ENCODE measurements around the gene ERMAP. TPM values are rescaled to one million over a fixed set of nuclear protein-coding genes. Genes with fewer than 3 reads are reported as not detected.
"Not testable (repeated sequence)": the region's sequence is repeated elsewhere in the genome, so short reads cannot be mapped to it uniquely, and the experiment has no call there.

Gene ERMAP
- polyA plus RNA-seq, 4 donors: 13.9 to 23.8 (median 22.0) TPM

DNA sequence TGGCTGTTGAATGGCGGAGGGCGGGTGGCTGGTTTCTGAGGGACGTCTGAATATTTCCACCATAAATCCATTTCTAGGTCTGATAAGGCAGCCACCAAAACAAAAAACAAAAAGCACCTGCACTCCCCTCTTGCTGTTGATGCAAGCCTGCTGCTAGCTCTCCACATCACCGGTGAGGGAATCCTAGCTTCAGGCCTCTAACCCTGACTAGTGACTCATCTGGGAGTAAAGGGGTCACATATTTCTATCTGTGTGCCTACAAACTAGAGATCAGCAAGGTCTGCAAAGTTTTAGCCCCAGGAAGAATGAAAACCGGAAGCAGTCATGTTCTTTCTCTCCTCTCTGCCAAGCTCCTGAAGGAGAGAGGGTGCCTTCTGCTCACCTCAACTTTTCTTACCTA is 10.3 kb upstream of the ERMAP start:
- no peak for DNase-seq (ENCODE audit: low read depth in 4 of 4, low spot score in 3 of 4)

DNA sequence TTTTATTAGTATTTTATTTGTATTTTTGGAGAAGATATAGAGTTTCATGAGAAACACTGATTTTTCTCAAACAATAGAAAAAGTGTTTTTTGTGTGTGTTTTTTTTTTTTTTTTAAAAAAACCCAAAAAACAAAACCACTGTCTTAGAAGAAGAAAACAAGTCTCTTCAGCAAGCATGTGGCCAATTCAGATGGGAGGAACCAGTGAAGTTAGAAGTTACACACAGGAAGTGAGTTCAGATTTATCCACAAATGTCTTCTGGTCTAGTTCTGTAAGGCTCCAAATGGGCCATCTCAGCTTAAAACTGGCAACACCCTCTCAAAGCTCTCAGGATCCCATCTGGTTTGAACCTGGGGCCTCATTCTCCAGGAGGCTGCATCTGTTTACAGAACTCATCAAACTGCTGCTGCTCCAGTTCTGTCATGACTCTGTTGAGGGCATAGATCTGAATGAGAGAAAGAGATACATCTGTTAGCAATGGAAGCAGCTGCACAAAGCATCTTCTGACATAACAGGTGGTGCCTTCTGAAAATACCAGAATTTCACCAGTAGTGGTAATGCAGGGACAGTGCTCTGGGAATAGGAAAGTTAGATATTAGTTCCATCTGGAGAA is 9.8 kb upstream of the ERMAP start:
- no peak for DNase-seq (ENCODE audit: low read depth in 4 of 4, low spot score in 3 of 4)

- not testable (repeated sequence) for DNase-seq (ENCODE audit: low read depth in 4 of 4, low spot score in 3 of 4)
Observed at GRCh38 chr1:42814815-42815214, 2.1 kb upstream of the ERMAP start.

- DNase-seq (ENCODE audit: low read depth in 4 of 4, low spot score in 3 of 4): no peak
Observed at GRCh38 chr1:42815941-42816584, 859 bp upstream of the ERMAP start.

DNA sequence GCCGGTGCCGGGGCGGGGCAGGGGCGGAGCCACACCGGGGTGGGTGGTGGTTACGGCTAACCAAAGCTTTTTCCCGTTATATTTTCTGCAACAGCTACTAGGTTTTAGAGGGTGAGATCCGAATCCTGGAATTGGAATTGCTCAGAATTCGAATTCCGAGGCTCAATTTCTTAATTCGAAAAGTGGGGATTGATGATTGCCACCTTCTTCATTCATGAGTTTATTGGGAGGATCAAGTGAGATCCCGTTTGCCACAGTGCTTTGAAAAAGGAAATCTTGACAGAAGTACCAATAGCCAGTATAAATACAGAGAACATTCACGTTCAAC is 482 bp downstream of the ERMAP start:
- no peak for DNase-seq (ENCODE audit: low read depth in 4 of 4, low spot score in 3 of 4)

- no peak for DNase-seq (ENCODE audit: low read depth in 4 of 4, low spot score in 3 of 4)
Observed at GRCh38 chr1:42817976-42818375, 1.1 kb downstream of the ERMAP start.

- no peak for DNase-seq (ENCODE audit: low read depth in 4 of 4, low spot score in 3 of 4)
Observed at GRCh38 chr1:42820813-42821212, 3.9 kb downstream of the ERMAP start.

DNA sequence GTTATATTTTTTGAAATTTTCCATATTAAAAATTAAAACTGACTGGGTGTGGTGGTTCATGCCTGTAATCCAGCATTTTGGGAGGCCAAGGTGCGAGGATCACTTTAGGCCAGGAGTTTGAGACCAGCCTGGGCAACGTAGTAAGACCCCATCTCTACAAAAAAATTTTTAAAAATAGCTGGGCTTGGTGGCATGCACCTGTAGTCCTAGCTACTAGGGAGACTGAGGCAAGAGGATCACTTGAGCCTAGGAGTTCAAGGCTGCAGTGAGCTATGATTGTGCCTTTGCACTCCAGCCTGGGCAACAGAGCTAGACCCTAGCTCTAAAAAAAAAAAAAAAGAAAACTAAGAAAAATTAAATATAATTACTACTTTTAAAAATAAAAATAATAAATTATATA is 4.8 kb downstream of the ERMAP start:
- no peak for DNase-seq (ENCODE audit: low read depth in 4 of 4, low spot score in 3 of 4)

GRCh38 chr1:42822800-42823392 is 6.0 kb downstream of the ERMAP start:
- DNase-seq (ENCODE audit: low read depth in 4 of 4, low spot score in 3 of 4): no peak

DNA sequence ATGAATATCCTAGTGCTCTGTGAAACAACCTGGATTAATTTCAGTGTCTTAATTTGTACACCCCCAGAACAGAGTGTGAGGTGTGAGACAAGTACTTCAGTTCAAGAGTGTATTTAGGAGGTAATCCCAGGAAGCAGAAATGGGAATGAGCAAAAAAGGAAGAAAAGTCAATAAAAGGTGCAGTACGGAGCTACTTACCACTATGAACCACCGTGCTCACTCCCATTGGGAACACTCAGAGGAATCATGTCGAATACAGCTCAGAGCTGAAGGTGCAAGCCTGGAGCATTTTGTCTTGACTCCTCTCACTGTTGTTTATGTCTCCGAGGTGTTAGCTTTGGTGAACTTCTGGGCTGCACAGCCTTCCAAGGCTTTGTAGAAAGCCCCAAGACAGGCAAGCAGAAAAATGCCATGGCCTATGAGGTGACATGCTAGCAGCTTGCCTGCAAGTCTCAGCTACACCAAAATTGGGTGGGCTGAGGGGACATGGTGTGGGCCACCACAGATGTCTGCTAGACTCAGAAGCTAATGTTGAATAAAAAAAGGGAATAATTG is 7.6 kb downstream of the ERMAP start:
- DNase-seq (ENCODE audit: low read depth in 4 of 4, low spot score in 3 of 4): no peak

DNA sequence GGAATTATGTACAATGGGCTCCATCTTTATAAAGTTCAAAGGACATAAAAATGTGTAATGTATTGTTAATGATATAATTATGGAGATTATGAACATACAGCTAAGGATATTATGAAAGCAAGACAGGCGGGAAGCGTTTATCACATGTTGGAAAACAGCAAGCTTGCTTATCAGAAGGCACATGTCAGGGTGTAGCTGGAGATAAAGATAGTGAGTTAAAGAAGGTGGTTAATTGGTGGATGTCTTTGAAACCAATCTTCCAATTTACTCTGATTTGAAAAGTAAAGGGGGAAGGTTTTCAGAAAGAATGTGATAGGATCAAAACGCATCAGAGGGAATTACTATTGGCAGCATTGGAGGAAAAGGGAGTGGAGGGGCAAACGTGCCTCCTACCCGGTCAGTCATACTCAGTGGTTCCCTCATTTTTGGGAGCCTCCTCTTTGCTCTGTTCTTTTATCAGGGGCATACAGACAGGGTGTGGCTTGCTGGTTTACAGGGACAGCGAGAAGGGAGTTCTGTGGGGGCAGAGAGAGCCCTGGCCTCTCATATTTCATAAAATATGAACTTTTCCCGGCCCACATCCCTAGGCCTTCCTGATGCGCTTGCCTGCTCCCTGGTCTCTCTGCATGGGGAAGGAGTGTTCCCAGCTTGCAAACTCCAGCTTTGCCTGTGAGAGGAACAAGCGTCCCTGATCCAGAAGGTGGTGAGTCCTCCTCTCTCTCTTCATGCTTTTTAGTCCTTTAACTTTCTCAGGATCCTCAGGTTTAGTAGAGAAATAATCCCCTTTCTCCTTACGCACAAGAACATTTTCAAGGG is 8.3 kb downstream of the ERMAP start:
- DNase-seq (ENCODE audit: low read depth in 4 of 4, low spot score in 3 of 4): no peak

DNA sequence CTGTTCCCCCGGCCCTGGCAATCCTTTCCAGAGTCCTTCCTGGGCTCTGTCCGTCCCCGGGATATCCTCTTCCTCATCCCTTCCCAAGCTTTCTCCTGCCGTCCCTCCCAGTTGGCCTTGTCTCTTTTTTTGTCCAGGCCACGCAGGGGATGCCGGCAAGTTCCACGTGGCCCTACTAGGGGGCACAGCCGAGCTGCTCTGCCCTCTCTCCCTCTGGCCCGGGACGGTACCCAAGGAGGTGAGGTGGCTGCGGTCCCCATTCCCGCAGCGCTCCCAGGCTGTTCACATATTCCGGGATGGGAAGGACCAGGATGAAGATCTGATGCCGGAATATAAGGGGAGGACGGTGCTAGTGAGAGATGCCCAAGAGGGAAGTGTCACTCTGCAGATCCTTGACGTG is 13.7 kb downstream of the ERMAP start:
- no peak for DNase-seq (ENCODE audit: low read depth in 4 of 4, low spot score in 3 of 4)

GRCh38 chr1:42831273-42831672 is 14.4 kb downstream of the ERMAP start:
- no peak for DNase-seq (ENCODE audit: low read depth in 4 of 4, low spot score in 3 of 4)

DNA sequence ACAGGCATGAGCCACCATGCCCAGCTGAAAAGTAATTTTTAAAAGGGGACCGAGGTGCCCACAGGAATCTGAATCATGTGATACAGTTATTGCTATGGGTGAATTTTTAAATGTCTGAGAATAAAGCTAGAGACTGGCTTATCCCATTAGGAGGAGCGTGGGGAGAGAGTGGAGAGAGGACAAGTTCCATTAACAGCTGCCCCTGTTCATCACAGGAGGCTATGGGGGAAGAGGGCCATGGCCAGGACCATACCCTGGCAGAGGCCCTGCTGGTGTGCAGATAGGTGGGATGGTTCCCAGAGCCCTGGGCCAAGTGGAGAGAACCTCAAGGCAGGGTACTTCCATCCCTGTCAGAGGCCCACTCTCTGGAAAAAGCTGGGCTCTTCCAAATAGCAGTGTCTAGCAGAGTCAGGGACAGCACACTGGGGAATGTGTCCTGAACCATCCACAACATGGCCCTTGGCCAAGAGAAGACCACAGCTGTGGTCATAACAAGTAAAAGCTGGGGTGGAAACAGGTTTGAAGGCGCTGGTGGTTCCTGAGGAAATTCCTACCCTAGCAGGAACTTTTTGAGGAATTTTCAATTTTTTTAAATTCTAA is 15.8 kb downstream of the ERMAP start:
- no peak for DNase-seq (ENCODE audit: low read depth in 4 of 4, low spot score in 3 of 4)

- no peak for DNase-seq (ENCODE audit: low read depth in 4 of 4, low spot score in 3 of 4)
Observed at GRCh38 chr1:42833981-42834380, 17.1 kb downstream of the ERMAP start.

DNA sequence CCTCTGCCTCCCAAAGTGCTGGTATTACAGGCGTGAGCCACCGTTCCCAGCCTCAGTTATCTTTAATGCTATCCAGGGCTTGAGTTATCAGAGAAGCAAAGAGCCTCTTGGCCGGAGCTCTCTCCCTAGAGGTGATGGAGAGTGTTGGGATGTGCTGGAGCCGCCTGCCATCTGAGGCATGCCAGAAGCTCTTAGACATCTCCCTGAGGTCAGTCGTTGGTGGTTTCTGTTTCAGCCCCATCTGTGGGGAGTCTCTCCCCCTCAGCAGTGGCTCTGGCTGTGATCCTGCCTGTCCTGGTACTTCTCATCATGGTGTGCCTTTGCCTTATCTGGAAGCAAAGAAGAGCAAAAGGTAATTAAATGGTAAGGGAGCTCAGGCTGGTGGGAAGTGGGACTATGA is 17.9 kb downstream of the ERMAP start:
- DNase-seq (ENCODE audit: low read depth in 4 of 4, low spot score in 3 of 4): no peak

DNA sequence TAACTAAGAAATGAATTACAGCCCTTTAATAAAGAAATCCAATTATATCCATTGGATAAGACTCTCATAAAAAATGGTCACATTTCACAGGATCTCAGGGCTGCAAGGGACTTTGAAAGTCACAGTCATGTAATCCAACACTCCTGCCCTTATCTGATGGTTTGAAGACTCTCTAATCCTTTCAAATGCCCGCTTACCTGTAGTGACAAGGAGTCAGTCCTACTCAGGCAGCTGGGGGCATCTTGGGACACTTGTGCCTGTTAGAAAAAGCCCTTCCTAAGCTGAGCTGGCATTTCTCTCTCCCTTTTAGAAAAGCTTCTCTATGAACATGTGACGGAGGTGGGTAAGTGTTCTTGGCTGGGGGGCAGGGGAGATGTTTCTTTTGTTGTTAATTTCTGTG is 18.5 kb downstream of the ERMAP start:
- no peak for DNase-seq (ENCODE audit: low read depth in 4 of 4, low spot score in 3 of 4)

GRCh38 chr1:42837709-42838108 is 20.8 kb downstream of the ERMAP start:
- no peak for DNase-seq (ENCODE audit: low read depth in 4 of 4, low spot score in 3 of 4)

GRCh38 chr1:42838482-42839190 is 21.7 kb downstream of the ERMAP start:
- DNase-seq (ENCODE audit: low read depth in 4 of 4, low spot score in 3 of 4): no peak

GRCh38 chr1:42841010-42841409 is 24.1 kb downstream of the ERMAP start:
- no peak for DNase-seq (ENCODE audit: low read depth in 4 of 4, low spot score in 3 of 4)

Data from left renal pelvis (tissue), 4 donors.